ENCODE data around the gene DIP2C. TPM values are rescaled to one million over a fixed set of nuclear protein-coding genes. Genes with fewer than 3 reads are reported as not detected.

Gene DIP2C
- total and polyA plus RNA-seq, 3 experiments from 2014 or later = 0.44 to 1.1 (median 0.55) TPM

DNA sequence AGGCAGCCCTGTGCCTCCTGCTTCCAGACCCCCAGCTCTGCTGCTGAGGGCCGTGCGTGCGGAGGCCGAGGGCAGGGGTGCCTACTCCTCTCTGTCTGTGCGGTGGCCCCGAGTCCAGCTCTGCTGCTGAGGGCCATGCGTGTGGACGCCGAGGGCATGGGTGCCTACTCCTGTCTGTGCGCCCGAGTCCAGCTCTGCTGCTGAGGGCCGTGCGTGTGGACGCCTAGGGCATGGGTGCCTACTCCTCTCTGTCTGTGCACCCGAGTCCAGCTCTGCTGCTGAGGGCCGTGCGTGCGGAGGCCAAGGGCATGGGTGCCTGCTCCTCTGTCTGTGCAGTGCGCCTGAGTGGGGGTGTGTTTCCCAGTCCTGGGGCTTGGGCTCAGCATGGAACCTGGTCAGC, 411.5 kb downstream of the DIP2C start:
- H3K27ac ChIP-seq (ENCODE audit: low read depth, low read length) = no peak overlapping the region
- POLR2A ChIA-PET = no interaction called here
- H3K9me3 Mint-ChIP-seq = no peaks in the 10 kb centered on the region
- H3K4me3 Mint-ChIP-seq = no peak overlapping the region
- H3K27me3 ChIP-seq (ENCODE audit: insufficient read depth, low read length, poor library complexity, severe bottlenecking) = no peaks in the 10 kb centered on the region
- no peak for DNase-seq
- peaks cover 0 to 27% (median 2%) of the 10 kb centered on the region in 3 donors for H3K36me3 Mint-ChIP-seq
- no peak overlapping the region for H3K4me3 ChIP-seq (ENCODE audit: low read length)
- H3K36me3 ChIP-seq (ENCODE audit: insufficient read depth, low read length) = no peaks in the 10 kb centered on the region
- CTCF ChIA-PET = no interaction called here
- no peaks in the 10 kb centered on the region for H3K9me3 ChIP-seq (ENCODE audit: low read length)
- H3K27ac Mint-ChIP-seq = no peak overlapping the region
- H3K27me3 Mint-ChIP-seq = peaks cover 0 to 2% of the 10 kb centered on the region in 2 donors
- no peaks in the 10 kb centered on the region for H3K4me1 ChIP-seq (ENCODE audit: insufficient read depth, low read length)
- H3K4me1 Mint-ChIP-seq = peaks cover 0 to 1% (median under 1%) of the 10 kb centered on the region in 3 donors

DNA sequence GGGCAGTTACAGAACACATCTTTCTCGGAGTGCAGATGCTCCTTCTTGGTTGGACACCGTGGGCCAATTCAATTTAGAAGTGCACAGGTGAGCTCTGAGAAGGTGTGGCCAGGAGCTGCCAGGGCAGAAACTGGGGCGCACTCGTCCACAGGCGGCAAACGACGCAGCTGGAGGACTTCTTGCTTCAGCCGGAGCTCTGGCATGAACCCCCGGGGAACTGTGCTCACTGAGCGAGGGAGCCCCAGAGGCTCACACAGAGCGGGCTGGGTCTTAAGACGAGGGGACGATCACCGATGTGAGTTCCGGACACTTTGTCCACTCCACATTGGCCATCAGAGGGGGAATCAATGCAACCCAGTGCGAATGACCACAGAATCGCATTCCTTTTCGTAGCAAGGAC, 413.8 kb downstream of the DIP2C start:
- H3K27ac Mint-ChIP-seq = no peak overlapping the region
- no peak overlapping the region for H3K27ac ChIP-seq (ENCODE audit: low read depth, low read length)
- H3K4me3 ChIP-seq (ENCODE audit: low read length) = no peak overlapping the region
- no peak for DNase-seq
- H3K4me3 Mint-ChIP-seq = no peak overlapping the region
- no peaks in the 10 kb centered on the region for H3K9me3 ChIP-seq (ENCODE audit: low read length)
- no peaks in the 10 kb centered on the region for H3K27me3 ChIP-seq (ENCODE audit: insufficient read depth, low read length, poor library complexity, severe bottlenecking)
- POLR2A ChIA-PET = no interaction called here
- H3K36me3 ChIP-seq (ENCODE audit: insufficient read depth, low read length) = no peaks in the 10 kb centered on the region
- H3K4me1 Mint-ChIP-seq = no peaks in the 10 kb centered on the region
- no peaks in the 10 kb centered on the region for H3K4me1 ChIP-seq (ENCODE audit: insufficient read depth, low read length)
- H3K27me3 Mint-ChIP-seq = peaks cover 0 to 2% of the 10 kb centered on the region in 2 donors
- CTCF ChIA-PET = no interaction called here
- no peaks in the 10 kb centered on the region for H3K9me3 Mint-ChIP-seq
- H3K36me3 Mint-ChIP-seq = peaks cover 0 to 18% (median 4%) of the 10 kb centered on the region in 3 donors

DNA sequence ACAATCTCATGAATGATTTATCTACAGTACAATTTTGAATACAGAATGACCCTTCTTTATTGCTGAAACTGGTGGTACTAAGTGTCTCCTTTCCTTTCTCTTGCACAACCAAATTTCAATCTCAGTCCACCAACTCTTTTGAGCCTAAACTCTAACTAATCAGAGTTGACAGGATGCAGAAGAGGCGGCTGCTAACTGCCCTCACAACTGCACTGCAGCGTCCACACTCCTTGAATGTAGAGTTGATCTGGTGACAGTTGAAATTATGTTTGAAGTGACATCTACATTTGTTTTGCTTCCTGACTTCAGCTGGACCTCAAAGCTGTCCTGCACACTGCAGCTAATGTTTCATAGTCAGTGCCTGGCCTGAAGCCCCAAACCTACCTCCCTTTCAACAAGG, 414.6 kb downstream of the DIP2C start:
- DNase-seq = no peak
- Histone ChIP-seq H3K4me1 (ENCODE audit: insufficient read depth, low read length) (no peaks in the 10 kb centered on the region), H3K27ac (ENCODE audit: low read depth, low read length) (no peak overlapping the region), H3K27me3 (ENCODE audit: insufficient read depth, low read length, poor library complexity, severe bottlenecking) (no peaks in the 10 kb centered on the region), H3K9me3 (ENCODE audit: low read length) (no peaks in the 10 kb centered on the region), H3K36me3 (ENCODE audit: insufficient read depth, low read length) (no peaks in the 10 kb centered on the region), H3K4me3 (ENCODE audit: low read length) (no peak overlapping the region)
- H3K36me3 Mint-ChIP-seq = peaks cover 0 to 14% (median 4%) of the 10 kb centered on the region in 3 donors
- ChIA-PET CTCF (no interaction called here), POLR2A (no interaction called here)
- no peaks in the 10 kb centered on the region for H3K9me3 Mint-ChIP-seq
- peaks cover 0 to 2% of the 10 kb centered on the region in 2 donors for H3K27me3 Mint-ChIP-seq
- no peak overlapping the region for H3K4me3 Mint-ChIP-seq
- H3K4me1 Mint-ChIP-seq = no peaks in the 10 kb centered on the region
- peak overlapping the region in 1 of 8 donors; percentile 6 for H3K27ac Mint-ChIP-seq

DNA sequence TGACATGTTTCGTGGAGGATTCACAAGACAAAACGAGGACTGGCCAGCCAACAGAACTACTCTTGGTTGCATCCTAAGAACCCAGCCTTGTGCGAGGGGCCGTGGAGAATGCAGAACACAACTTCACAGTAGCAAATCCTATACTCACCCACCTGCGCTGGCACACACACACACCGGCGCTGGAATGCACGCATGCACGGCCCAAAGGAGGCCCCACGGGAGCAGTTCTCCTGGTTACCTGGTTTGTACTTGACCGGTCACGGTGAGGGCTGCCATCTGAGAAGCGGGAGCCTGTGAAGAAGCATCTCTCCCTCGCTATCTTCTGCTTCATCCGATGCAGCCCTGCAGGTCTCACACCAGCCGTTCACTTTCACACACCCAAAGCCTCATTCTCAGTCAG, 416.4 kb downstream of the DIP2C start:
- H3K36me3 Mint-ChIP-seq = peaks cover 0 to 13% (median 4%) of the 10 kb centered on the region in 3 donors
- DNase-seq = no peak
- POLR2A ChIA-PET = no interaction called here

DNA sequence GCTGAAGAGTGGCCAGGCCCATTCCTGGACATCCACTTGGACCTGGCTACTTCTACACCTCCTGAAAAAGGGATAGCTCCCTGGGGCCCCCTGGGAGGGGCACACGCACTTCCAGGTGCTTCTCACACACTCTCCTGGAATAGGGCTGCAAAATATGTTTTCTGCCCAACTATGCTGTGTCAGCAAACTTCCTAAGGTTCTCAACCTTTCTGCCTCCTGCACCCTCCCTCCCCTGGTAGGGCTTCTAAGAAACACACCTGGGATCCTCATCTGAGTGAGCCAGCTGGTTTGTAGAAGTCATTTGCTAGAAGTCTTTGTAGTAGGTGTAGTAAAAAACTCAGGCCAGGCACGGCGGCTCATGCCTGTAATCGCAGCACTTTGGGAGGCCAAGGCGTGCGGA, 417.7 kb downstream of the DIP2C start:
- no peaks in the 10 kb centered on the region for H3K36me3 ChIP-seq (ENCODE audit: insufficient read depth, low read length)
- no peak overlapping the region for H3K27ac ChIP-seq (ENCODE audit: low read depth, low read length)
- no peak overlapping the region for H3K4me3 ChIP-seq (ENCODE audit: low read length)
- CTCF ChIA-PET = no interaction called here
- H3K9me3 ChIP-seq (ENCODE audit: low read length) = no peaks in the 10 kb centered on the region
- Mint-ChIP-seq H3K27ac (no peak overlapping the region), H3K36me3 (peaks cover 0 to 3% (median 1%) of the 10 kb centered on the region in 3 donors), H3K27me3 (no peaks in the 10 kb centered on the region), H3K4me1 (no peaks in the 10 kb centered on the region), H3K9me3 (no peaks in the 10 kb centered on the region), H3K4me3 (no peak overlapping the region)
- POLR2A ChIA-PET = no interaction called here
- no peaks in the 10 kb centered on the region for H3K27me3 ChIP-seq (ENCODE audit: insufficient read depth, low read length, poor library complexity, severe bottlenecking)
- no peaks in the 10 kb centered on the region for H3K4me1 ChIP-seq (ENCODE audit: insufficient read depth, low read length)
- DNase-seq = no peak

More for the DNA sequence above, 416.4 kb downstream of the DIP2C start:
- CTCF ChIA-PET = no interaction called here
- Histone ChIP-seq H3K36me3 (ENCODE audit: insufficient read depth, low read length) (no peaks in the 10 kb centered on the region), H3K9me3 (ENCODE audit: low read length) (no peaks in the 10 kb centered on the region), H3K4me1 (ENCODE audit: insufficient read depth, low read length) (no peaks in the 10 kb centered on the region), H3K27ac (ENCODE audit: low read depth, low read length) (no peak overlapping the region), H3K4me3 (ENCODE audit: low read length) (no peak overlapping the region), H3K27me3 (ENCODE audit: insufficient read depth, low read length, poor library complexity, severe bottlenecking) (no peaks in the 10 kb centered on the region)
- no peaks in the 10 kb centered on the region for H3K9me3 Mint-ChIP-seq
- no peak overlapping the region for H3K27ac Mint-ChIP-seq
- H3K4me3 Mint-ChIP-seq = no peak overlapping the region
- H3K27me3 Mint-ChIP-seq = peaks cover 0 to 2% of the 10 kb centered on the region in 2 donors
- H3K4me1 Mint-ChIP-seq = no peaks in the 10 kb centered on the region

DNA sequence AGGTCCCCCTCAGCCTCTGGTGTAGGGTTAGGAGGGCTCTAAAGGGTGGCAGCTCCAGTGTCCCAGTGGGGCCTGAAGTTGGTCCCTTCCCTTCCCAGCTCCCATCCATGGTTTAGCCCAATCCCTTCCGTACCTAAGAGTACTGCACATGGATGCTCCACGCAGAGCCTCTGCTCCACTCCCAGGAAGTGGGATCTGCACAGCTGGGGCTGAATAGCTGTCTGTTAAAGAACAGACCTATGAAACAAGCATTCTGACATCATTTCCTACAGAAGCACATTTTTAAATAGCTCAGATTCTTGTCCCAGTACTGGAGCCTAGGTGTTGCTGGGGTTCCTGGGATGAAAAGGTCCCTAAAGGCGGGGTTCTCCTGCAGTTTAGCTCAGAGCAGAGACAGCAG, 418.3 kb downstream of the DIP2C start:
- CTCF ChIA-PET = no interaction called here
- H3K9me3 ChIP-seq (ENCODE audit: low read length) = no peaks in the 10 kb centered on the region
- no peak for DNase-seq

DNA sequence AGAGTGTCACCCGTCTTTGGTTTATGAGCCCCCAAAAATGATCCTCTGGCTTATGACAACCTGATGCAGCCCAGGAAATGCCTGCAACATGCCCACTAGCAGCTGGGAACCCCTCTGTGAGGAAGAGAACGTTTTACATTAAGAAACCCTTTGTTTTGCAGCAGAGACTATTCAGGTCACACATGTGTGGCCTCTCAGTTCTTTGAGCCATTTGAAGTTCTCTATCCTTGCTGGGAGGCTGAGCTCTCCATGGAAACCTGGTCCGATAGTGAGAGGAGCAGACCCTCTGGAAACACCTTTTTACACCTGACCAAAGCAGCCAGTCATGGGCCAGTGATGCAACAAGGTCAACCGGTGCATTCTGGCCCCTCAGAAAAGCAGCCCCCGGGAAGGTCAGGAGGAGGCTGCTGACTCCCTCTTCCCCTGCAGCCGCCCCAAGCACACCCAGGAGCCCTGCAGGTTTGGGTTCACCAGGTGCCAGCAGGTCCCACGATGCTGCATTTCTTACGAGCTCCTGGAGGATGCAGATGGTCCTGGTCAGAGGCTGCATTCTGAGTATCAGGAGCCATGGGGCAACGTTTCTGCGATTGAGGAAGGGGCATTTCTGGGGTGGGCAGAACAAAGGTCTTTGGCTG, 419.9 kb downstream of the DIP2C start:
- Mint-ChIP-seq H3K4me1 (peaks cover 6 to 10% (median 8%) of the 10 kb centered on the region in 3 donors), H3K9me3 (no peaks in the 10 kb centered on the region), H3K27ac (no peak overlapping the region), H3K36me3 (peaks cover 0 to 1% (median 0%) of the 10 kb centered on the region in 3 donors), H3K4me3 (no peak overlapping the region), H3K27me3 (no peaks in the 10 kb centered on the region)
- no peaks in the 10 kb centered on the region for H3K27me3 ChIP-seq (ENCODE audit: insufficient read depth, low read length, poor library complexity, severe bottlenecking)
- H3K4me1 ChIP-seq (ENCODE audit: insufficient read depth, low read length) = no peaks in the 10 kb centered on the region
- DNase-seq = no peak
- H3K36me3 ChIP-seq (ENCODE audit: insufficient read depth, low read length) = no peaks in the 10 kb centered on the region
- ChIA-PET CTCF (no interaction called here), POLR2A (no interaction called here)
- H3K27ac ChIP-seq (ENCODE audit: low read depth, low read length) = no peak overlapping the region
- H3K4me3 ChIP-seq (ENCODE audit: low read length) = no peak overlapping the region
- no peaks in the 10 kb centered on the region for H3K9me3 ChIP-seq (ENCODE audit: low read length)

More for the DNA sequence above, 418.3 kb downstream of the DIP2C start:
- peaks cover 0 to 1% (median 1%) of the 10 kb centered on the region in 3 donors for H3K36me3 Mint-ChIP-seq
- H3K27me3 ChIP-seq (ENCODE audit: insufficient read depth, low read length, poor library complexity, severe bottlenecking) = no peaks in the 10 kb centered on the region
- H3K4me3 ChIP-seq (ENCODE audit: low read length) = no peak overlapping the region
- H3K27me3 Mint-ChIP-seq = no peaks in the 10 kb centered on the region
- no peak overlapping the region for H3K27ac ChIP-seq (ENCODE audit: low read depth, low read length)
- H3K4me1 Mint-ChIP-seq = no peaks in the 10 kb centered on the region
- no peak overlapping the region for H3K4me3 Mint-ChIP-seq
- H3K9me3 Mint-ChIP-seq = no peaks in the 10 kb centered on the region
- H3K36me3 ChIP-seq (ENCODE audit: insufficient read depth, low read length) = no peaks in the 10 kb centered on the region
- POLR2A ChIA-PET = no interaction called here
- no peak overlapping the region for H3K27ac Mint-ChIP-seq
- no peaks in the 10 kb centered on the region for H3K4me1 ChIP-seq (ENCODE audit: insufficient read depth, low read length)

DNA sequence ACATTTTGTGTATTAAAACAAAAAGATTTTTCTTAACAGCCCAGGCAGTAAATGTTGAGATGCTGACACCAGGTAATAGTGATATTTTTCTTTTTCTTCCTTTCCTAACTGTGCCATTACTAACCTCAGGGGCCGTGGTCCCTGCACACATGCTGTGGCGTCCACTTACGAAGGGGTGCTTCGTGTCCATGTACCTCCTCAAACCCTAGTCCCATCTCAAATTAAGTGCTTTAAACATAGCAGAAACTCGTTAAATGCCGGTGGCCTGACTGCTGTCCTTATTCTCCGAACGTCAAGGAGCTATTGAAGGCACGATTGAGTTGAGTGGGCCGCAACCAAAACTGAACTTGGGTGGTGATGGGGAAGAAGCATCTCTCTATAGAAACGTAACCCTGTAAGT, 421.8 kb downstream of the DIP2C start:
- peaks cover 6 to 10% (median 8%) of the 10 kb centered on the region in 3 donors for H3K4me1 Mint-ChIP-seq
- Histone ChIP-seq H3K27me3 (ENCODE audit: insufficient read depth, low read length, poor library complexity, severe bottlenecking) (no peaks in the 10 kb centered on the region), H3K27ac (ENCODE audit: low read depth, low read length) (no peak overlapping the region), H3K4me3 (ENCODE audit: low read length) (no peak overlapping the region), H3K9me3 (ENCODE audit: low read length) (no peaks in the 10 kb centered on the region), H3K4me1 (ENCODE audit: insufficient read depth, low read length) (no peaks in the 10 kb centered on the region), H3K36me3 (ENCODE audit: insufficient read depth, low read length) (no peaks in the 10 kb centered on the region)
- no peak overlapping the region for H3K4me3 Mint-ChIP-seq
- no peak for DNase-seq
- peak overlapping the region in 2 of 8 donors; percentile 34 to 85 for H3K27ac Mint-ChIP-seq
- H3K9me3 Mint-ChIP-seq = no peaks in the 10 kb centered on the region
- ChIA-PET CTCF (no interaction called here), POLR2A (no interaction called here)
- peaks cover 0 to 3% of the 10 kb centered on the region in 2 donors for H3K27me3 Mint-ChIP-seq
- peaks cover 0 to 1% (median 0%) of the 10 kb centered on the region in 3 donors for H3K36me3 Mint-ChIP-seq

All from CD8-positive, alpha-beta memory T cell (primary cell).